Ectodermal cell (in vitro differentiated cells): Measurements from ENCODE around the gene FUZ.

Experiments
- H3K27ac ChIP-seq: 2 replicates; pipeline ENCODE4 v1.7.0; 2013; ENCODE audit warnings: mild to moderate bottlenecking, low read depth, low read length; ENCODE audit not compliant: insufficient read depth, poor library complexity, severe bottlenecking
- H3K27me3 ChIP-seq: 2 replicates; pipeline ENCODE4 v1.7.0; 2013; ENCODE audit warnings: mild to moderate bottlenecking, low read length; ENCODE audit not compliant: insufficient read depth, control insufficient read depth, poor library complexity, severe bottlenecking
- H3K36me3 ChIP-seq: one replicate; pipeline ENCODE4 v1.7.0; 2013; ENCODE audit warnings: low read length; ENCODE audit not compliant: control insufficient read depth, insufficient read depth
- H3K4me1 ChIP-seq: one replicate; pipeline ENCODE4 v1.7.0; 2013; ENCODE audit warnings: low read length; ENCODE audit not compliant: control insufficient read depth, insufficient read depth
- H3K4me3 ChIP-seq: 2 replicates; pipeline ENCODE4 v1.7.0; 2013; ENCODE audit warnings: low read depth, low read length, control low read depth; ENCODE audit not compliant: insufficient read depth
- H3K9me3 ChIP-seq: 2 replicates; pipeline ENCODE4 v1.7.0; 2013; ENCODE audit warnings: mild to moderate bottlenecking, low read length, moderate library complexity; ENCODE audit not compliant: control insufficient read depth
- WGBS, 2 experiments: methylation state at CpG; one replicate each; pipeline ENCODE4 v1.1.7; 2013; ENCODE audit warnings: missing lambda C conversion rate in 2 of 2; 5-methylcytosine and 5-hydroxymethylcytosine counted together

The FUZ gene

DNA sequence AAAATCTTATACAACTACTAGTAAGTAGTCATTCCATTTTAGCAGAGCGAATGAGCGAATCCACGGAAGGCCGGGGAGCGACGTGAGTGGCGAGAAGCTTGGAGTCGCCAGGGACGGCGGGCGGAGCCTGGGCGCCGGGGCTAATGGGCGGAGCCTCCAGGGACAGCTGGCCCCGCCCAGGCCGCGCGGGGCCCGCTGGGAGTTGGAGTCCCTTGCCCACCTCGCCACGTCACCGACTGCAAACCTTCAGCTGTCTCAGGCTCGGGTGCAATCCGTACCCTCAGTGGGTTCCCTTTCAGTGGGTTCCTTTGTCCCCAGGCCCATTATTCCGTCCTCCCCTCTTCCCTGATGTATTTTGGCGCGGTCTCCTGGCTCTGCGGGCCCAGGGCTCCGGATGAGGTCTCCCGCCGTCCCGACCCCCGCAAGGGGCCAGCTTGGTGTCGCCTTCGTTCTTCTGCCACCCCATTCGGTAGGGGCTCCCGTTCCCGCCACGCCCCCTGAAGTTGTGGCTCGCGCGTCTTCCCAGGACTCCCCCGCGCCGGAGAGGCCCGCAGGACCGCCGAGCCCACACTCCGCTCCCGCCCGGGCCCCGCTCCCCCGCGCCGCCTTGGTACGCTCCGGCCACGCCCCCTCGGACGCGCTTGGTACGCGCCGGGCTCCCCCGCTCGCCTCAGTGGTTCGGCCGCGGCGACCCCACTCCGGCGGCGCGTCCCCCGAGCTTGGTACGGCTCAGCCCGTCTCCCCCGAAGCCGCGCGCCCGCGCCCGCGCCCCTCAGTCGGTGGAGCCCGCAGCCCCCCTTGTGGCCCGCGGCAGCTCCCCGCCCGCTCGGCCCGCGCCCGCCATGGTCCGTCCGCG lies 37.6 kb upstream of the FUZ start, which contains the start of gene PTOV1:
Gene PTOV1, plus strand, starts transcription at position 673 of the 856 bp plus-strand sequence.
- Histone ChIP-seq H3K9me3 (no peaks in the 10 kb centered on the region), H3K4me1 (peaks cover 24% of the 10 kb centered on the region), H3K36me3 (peaks cover 14% of the 10 kb centered on the region), H3K27me3 (no peaks in the 10 kb centered on the region), H3K4me3 (peak within 1 kb of the TSS; percentile 62), H3K27ac (peak within 1 kb of the TSS; percentile 95)
- 3% methylated on average over 98 of the region's 98 CpGs for WGBS, 2 experiments

DNA sequence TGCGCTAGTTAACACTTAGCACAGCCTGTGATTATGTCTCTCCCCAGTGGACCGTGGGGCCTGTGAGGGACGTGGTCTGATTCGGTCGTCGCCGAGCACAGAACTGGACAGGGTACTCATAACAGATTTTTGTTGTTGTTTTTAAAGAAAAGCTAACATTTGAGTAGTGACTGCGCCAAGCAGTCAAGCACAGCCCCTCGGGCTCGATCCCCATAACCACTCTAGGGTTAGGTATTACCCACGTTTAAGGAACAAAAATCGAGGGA lies 37.1 kb upstream of the FUZ start:
- 72 to 73% methylated on average over 12 of the region's 12 CpGs for WGBS, 2 experiments
- H3K36me3 ChIP-seq = peaks cover 9% of the 10 kb centered on the region

DNA sequence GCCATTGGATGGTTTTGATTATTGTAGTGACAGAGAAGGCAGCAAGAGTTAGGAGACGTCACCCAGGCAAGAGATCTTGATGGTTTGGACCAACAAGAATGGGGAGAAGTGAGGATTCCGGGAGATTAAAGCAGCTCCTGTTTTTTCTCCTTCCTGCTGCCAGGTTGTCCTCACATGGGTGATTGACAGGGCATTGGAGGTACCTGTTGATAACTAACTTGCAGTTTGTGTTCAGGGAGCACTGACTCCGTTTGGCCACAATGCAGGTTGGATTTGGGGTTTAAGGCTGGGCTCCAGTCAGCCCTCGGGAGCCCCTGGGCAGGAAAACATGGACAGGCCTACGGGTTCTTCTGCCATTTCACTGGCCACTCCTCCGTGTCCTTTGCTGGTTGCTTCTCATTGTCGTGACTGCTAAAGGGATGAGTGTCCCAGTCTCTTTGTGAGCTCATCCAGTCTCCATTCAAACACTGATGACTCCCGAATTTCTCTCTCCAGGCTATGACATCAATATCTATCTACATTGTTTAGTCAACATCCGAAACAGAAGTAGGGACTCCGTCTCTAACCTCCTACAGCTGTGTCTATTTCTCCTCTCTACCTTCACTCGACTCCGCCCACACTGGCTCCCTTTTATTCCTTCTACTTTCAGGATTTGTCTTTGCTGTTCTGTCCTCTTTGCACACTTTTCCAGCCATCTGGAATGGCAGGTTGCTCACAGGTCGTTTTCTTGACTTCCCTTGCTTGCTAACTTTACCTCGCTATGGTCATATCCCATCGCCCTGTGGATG lies 36.5 kb upstream of the FUZ start:
- H3K4me1 ChIP-seq = peaks cover 24% of the 10 kb centered on the region
- peaks cover 5% of the 10 kb centered on the region for H3K36me3 ChIP-seq
- H3K27me3 ChIP-seq = no peaks in the 10 kb centered on the region
- H3K27ac ChIP-seq = no peak overlapping the region
- peak overlapping the region; percentile 62 for H3K4me3 ChIP-seq
- 91 to 92% methylated on average over 15 of the region's 15 CpGs for WGBS, 2 experiments
- no peaks in the 10 kb centered on the region for H3K9me3 ChIP-seq

More for the DNA sequence above, 37.1 kb upstream of the FUZ start:
- Histone ChIP-seq H3K4me1 (peaks cover 24% of the 10 kb centered on the region), H3K27me3 (no peaks in the 10 kb centered on the region), H3K4me3 (peak overlapping the region; percentile 62), H3K27ac (peak overlapping the region; percentile 95), H3K9me3 (no peaks in the 10 kb centered on the region)

DNA sequence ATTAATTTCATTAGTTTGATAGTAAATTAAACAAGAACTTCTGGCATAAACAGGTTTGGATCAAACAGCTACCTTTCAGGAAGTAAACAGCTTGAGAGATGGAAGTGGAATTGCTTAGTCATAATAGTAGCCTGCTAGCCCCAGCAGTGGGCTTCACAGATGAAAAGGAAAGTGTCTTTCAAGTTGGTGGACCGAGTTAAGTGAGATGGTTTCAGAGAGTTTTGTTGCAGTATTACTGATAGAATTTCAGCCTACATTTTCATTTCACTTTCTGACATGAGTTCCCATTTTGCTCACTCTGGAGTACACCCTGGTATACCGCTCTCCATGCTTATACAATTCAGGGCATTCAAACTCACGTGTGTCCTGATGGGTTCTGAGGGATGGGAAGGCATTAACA lies 35.8 kb upstream of the FUZ start:
- Histone ChIP-seq H3K27me3 (no peaks in the 10 kb centered on the region), H3K9me3 (no peaks in the 10 kb centered on the region), H3K36me3 (peaks cover 5% of the 10 kb centered on the region), H3K4me3 (no peak overlapping the region), H3K27ac (no peak overlapping the region), H3K4me1 (peaks cover 22% of the 10 kb centered on the region)
- 94 to 96% methylated on average over 3 of the region's 3 CpGs for WGBS, 2 experiments

DNA sequence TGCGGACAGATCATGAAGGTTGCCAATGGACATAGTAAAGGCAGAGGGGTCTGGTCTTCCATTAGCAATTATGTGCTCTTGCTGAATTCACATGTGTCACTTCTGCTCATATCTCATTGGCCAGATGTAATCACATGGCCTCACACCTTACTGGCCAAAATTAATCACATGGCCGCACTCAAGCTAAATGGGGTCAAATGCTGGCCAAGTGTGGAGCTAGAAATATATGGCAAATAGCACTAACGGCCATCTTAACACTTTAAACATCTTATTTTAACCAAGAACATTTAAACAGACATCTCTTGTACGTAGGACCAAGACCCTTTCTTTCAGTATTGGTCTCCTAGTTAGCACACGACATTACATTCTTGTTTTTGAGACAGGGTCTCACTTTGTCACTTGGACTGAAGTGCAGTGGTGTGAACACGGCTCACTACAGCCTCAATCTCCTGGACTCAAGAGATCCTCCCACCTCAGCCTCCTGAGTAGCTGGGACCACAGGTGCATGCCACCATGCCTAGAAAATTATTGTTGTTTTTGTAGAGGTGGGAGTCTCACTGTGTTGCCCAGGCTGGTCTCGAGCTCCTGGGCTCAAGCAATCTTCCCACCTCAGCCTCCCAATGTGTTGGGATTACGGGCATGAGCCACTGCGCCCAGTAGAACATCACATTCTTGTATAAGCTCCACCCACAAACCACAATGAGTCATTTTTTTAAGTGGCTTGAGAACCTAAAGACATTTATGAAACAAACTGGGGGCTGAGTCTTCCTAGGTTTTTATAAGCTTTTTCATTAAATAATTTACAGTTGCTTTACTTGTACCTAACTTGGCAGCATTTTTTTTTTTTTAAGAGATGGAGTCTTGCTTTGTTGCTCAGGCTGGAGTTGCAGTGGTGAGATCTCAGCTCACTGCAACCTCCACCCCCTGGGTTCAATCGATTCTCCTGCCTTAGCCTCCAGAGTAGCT lies 34.9 kb upstream of the FUZ start:
- H3K9me3 ChIP-seq = no peaks in the 10 kb centered on the region
- H3K36me3 ChIP-seq = peaks cover 5% of the 10 kb centered on the region
- H3K4me1 ChIP-seq = peaks cover 13% of the 10 kb centered on the region
- H3K27ac ChIP-seq = no peak overlapping the region
- no peaks in the 10 kb centered on the region for H3K27me3 ChIP-seq
- 96% methylated on average over 10 of the region's 10 CpGs for WGBS, 2 experiments
- no peak overlapping the region for H3K4me3 ChIP-seq

DNA sequence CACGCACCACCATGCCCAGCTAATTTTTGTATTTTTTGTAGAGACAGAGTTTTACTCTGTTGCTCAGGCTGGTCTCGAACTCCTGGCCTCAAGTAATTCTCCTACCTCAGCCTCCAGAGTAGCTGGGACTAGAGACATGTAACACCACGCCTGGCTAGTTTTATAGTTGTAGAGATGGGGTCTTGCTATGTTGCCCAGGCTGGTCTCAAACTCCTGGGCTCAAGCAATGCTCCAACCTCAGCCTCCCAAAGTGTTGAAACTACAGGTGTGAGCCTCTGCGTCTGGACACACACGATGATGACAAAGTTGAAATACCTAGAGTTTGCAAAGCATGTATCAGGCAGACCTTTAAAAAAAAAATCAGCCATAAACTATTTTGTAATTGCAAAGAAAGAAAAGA lies 33.3 kb upstream of the FUZ start:
- Histone ChIP-seq H3K4me3 (no peak overlapping the region), H3K27ac (no peak overlapping the region), H3K9me3 (no peaks in the 10 kb centered on the region), H3K27me3 (no peaks in the 10 kb centered on the region), H3K36me3 (peaks cover 5% of the 10 kb centered on the region), H3K4me1 (peaks cover 3% of the 10 kb centered on the region)
- WGBS, 2 experiments = 70 to 75% methylated on average over 5 of the region's 5 CpGs

DNA sequence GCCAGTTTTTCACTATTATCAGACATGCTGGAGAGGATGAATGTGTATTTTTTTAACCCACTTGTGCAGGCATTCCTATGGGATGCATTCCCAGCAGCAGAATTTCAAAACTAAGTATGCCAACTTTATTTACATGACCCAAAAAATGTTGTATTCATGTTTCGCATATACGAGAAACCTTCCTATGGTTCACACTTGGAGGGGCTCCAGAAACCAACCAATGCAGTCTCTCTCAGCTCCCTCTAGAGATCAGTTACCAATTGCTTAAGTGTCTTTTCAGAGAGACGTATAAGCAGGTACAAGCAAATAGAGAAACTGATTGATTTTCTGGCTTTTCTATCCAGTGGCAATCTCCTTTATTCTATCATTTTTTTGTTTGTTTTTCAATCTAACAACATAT lies 32.3 kb upstream of the FUZ start:
- Histone ChIP-seq H3K4me1 (peaks cover 3% of the 10 kb centered on the region), H3K27ac (no peak overlapping the region), H3K9me3 (no peaks in the 10 kb centered on the region), H3K36me3 (peaks cover 11% of the 10 kb centered on the region), H3K27me3 (no peaks in the 10 kb centered on the region), H3K4me3 (no peak overlapping the region)
- 90 to 92% methylated on average over 3 of the region's 3 CpGs for WGBS, 2 experiments

DNA sequence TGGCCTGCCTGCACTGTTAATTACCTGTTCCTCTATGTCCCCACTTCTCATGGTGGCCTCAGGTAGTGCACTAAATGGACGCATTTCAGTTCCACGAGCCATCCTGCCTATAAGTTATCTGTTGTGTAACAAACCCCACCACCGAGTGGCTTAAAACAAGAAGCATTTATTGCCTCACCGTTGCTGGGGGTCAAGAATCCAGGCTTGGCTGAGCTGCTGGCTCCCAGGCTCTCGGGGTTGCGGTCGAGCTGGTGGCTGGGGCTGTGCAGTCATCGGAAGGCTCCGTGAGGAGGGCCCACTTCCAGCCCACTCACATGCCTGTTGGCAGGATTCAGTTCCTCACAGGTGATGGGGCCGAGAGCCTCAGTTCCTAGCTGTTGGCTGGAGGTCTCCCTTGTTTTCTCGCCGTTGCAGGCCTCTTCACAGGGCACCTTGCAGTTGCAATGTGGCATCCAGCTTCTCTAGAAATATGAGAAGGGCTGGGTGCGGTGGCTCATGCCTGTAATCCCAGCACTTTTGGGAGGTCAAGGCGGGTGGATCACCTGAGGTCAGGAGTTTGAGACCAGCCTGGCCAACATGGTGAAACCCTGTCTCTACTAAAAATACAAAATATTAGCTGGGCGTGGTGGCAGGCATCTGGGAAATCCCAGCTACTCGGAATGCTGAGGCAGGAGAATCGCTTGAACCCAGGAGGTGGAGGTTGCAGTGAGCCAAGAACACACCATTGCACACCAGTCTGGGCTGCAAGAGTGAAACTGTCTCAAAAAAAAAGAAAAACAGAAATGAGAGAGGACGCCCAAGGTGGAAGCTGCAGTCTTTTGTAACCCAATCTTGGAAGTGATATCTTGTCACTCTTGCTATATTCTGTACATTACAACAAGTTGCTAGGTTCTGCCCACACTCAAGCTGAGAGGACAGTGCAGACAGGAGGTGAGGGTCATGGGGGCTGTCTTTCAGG lies 31.3 kb upstream of the FUZ start:
- Histone ChIP-seq H3K27me3 (no peaks in the 10 kb centered on the region), H3K27ac (no peak overlapping the region), H3K4me3 (no peak overlapping the region), H3K9me3 (no peaks in the 10 kb centered on the region), H3K4me1 (no peaks in the 10 kb centered on the region), H3K36me3 (peaks cover 7% of the 10 kb centered on the region)
- WGBS, 2 experiments = 92% methylated on average over 18 of the region's 18 CpGs

DNA sequence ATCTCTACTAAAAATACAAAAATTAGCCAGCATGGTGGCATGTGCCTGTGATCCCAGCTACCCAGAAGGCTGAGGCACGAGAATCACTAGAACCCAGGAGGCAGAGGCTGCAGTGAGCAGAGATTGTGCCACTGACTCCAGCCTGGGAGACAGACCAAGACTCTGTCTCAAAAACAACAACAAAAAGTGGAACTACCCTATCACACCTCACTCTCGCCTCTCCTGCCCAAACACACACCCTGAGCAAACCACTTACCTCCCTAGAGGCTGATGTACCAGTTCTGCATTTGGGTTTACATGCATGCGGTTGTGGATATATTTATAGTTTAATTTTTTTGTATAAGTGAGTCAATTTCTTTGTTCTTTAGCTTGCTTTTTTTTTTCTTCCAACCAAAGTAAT lies 30.2 kb upstream of the FUZ start:
- Histone ChIP-seq H3K4me1 (no peaks in the 10 kb centered on the region), H3K4me3 (no peak overlapping the region), H3K27ac (no peak overlapping the region), H3K27me3 (no peaks in the 10 kb centered on the region), H3K9me3 (no peaks in the 10 kb centered on the region), H3K36me3 (peaks cover 15% of the 10 kb centered on the region)
- WGBS, 2 experiments = 96 to 97% methylated on average over 2 of the region's 3 CpGs
